GM20000 (cell line): ENCODE results near the gene IGSF21.
"Not testable (repeated sequence)": the region's sequence is repeated elsewhere in the genome, so short reads cannot be mapped to it uniquely, and the experiment has no call there.

Experiments used
- DNase-seq: peaks from one replicate; pipeline ENCODE4 v3.0.0; 2012; ENCODE audit warnings: low spot score
- TF ChIP-seq, protein P1 (sequence below): IDR thresholded peaks from 2 replicates; pipeline ENCODE4 v1.5.1; 2012; ENCODE audit warnings: mild to moderate bottlenecking, control low read depth; ENCODE audit errors: extremely low read depth, missing control alignments

Gene IGSF21

DNA sequence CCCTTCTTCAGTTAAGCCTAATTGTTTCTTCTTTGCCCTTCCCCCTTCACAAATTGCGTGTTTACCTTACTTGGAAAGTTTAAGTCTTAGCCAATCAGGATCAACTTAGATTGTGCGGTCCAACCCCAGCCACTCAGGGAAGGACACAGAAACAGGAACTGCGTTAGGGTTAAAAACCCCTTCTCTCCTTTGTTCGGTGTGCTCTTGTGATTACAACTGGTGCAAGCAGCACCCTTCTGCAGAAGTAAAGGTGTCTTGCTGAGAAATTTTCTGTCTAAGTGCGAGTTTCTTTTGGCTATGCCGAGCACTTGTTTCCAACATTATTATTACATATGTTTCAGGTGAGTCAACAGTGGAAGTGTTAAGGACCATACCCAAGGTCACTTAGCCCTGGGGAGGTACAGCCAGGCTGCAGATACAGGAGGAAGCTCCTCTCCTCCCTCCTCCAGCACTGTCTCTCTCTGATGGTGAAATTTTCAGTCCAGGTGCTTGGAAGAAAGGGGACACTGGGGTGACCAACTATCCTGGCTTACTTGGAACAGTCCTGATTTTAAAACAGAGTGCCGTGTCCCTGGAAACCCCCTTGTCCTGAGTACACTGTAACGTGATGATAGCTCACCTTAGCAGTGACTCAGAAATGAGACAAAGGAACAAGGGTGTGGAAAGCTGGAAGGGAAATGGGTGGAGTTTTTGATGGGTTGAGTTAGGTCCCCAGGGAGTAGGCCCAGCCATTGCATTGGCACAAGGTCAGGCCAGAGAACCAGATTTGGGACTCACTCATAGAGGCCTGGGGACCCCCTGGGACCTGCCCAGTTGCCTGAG lies 304.4 kb downstream of the IGSF21 start:
- TF ChIP-seq, protein P1, sequence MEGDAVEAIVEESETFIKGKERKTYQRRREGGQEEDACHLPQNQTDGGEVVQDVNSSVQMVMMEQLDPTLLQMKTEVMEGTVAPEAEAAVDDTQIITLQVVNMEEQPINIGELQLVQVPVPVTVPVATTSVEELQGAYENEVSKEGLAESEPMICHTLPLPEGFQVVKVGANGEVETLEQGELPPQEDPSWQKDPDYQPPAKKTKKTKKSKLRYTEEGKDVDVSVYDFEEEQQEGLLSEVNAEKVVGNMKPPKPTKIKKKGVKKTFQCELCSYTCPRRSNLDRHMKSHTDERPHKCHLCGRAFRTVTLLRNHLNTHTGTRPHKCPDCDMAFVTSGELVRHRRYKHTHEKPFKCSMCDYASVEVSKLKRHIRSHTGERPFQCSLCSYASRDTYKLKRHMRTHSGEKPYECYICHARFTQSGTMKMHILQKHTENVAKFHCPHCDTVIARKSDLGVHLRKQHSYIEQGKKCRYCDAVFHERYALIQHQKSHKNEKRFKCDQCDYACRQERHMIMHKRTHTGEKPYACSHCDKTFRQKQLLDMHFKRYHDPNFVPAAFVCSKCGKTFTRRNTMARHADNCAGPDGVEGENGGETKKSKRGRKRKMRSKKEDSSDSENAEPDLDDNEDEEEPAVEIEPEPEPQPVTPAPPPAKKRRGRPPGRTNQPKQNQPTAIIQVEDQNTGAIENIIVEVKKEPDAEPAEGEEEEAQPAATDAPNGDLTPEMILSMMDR: no peak

DNA sequence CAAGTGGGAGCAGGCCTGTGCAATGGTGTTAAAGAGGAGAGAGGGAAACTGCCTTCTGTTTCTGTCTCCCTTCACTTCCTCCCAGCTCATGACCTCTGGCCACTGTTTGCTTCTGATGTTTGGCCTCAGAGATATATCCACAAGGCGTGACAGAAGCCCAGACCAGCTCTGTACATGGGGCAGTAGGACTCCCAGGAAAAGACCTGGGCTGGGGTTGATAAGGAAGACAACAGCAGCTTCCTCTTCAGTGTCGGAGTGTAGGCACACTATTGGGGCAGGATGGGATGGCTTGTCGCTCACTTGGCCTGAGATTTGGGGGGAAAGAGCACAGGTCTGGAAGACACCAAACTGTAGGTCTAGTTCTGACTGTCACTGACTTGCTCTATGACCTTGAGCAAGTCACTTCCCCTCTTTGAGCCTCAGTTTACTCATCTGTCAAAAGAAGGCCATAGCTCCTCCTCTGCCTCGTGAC lies 305.3 kb downstream of the IGSF21 start:
- TF ChIP-seq, protein P1: no peak
- DNase-seq: no peak

More for the DNA sequence above, 304.4 kb downstream of the IGSF21 start:
- DNase-seq: no peak

DNA sequence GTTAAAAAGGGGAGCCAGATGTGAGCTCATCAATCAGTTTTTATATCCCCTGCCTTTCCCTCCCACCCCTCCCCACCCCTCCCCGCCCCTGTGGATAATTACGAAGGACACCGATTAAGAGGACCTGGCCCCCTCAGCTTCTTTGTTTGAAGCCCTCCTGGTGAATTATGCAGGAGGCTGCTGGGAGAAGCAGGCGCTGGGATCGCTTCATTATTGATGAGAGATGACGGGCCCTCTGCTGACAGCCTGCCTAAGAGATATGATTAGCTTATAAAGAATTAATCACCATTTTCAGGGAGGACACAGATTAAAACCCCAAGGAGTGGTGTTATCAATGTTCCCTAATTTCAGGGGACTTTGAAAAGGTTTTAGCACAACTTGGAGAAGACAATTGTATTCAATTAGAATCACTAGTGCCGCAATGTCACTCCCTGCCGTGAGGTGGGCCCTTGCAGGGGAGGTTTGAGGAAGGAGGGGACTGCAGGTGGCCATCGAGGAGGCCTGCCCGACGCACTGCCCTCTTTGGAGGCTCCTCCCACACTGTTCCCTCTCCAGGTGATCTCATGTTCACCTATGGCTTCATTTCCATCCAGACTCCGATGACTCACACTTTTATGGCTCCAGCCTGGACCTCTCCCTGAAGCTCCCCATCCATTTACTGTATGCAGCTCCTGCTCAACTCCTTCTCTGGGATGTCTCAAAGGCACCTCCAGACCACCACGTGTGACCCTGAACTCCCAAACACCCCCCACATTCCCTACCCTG lies 306.1 kb downstream of the IGSF21 start:
- TF ChIP-seq, protein P1: no peak
- no peak for DNase-seq

DNA sequence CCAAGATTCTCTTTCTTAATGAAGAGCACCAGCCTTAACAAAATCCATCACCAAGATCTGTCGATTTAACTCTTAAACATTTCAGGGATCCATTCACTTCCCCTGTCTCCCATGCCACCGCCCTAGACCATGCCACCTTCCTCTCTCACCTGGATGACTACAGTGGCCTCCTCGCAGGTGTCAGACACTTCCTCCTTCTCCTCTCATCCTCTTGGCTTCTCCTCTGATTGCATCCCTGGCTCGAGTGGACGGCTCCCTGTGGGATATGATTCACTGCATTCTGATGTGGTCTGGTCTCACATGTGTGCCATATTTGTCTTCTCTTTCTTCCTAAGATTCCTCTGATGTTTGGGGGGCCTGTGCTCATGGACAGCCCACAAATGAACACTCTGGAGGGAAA lies 306.7 kb downstream of the IGSF21 start:
- TF ChIP-seq, protein P1: no peak
- no peak for DNase-seq

- TF ChIP-seq, protein P1: no peak
- DNase-seq: no peak
Observed at GRCh38 chr1:18414872-18415447, 307.4 kb downstream of the IGSF21 start.

DNA sequence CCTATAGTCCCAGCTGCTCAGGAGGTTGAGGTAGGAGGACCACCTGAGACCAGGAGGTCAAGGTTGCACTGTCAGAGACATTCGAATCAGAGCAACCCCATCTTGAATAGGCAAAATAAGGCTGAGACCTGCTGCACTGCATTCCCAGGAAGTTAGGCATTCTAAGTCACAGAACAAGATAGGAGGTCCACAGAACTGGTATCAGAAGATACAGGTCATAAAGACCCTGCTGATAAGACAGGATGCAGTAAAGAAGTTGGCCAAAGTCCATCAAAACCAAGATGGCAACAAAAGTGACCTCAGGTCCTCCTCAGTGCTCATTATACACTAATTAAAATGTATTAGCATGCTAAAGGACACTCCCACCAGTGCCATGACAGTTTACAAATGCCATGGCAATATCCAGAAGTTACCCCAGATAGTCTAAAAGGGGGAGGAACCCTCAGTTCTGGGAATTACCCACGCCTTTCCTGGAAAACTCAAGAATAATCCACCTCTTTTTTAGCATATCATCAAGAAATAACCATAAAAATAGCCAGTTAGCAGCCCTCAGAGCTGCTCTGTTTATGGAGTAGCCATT lies 307.9 kb downstream of the IGSF21 start:
- DNase-seq: no peak
- TF ChIP-seq, protein P1: no peak

DNA sequence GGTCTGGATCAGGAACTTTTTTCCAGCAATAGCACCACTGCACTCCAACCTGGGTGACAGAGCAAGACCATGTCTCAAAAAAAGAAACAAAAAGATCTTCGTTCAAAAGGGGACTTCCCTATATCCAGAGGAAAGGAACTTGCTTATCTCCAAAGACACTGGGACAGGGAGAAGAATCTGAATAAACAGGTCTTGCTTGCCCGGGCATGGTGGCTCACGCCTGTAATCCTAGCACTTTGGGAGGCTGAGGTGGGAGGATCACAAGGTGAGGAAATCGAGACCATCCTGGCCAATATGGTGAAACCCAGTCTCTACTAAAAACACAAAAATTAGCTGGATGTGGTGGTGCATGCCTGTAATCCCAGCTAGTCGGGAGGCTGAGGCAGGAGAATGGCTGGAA lies 308.5 kb downstream of the IGSF21 start:
- not testable (repeated sequence) for DNase-seq
